HG03064 (cell line): ENCODE measurements around the gene ITPR1.

Experiments
- ATAC-seq: cut with Tn5 transposase; IDR thresholded peaks from one replicate; pipeline ENCODE4 v1.9.1; 2021; ENCODE audit warnings: low read depth; ENCODE audit not compliant: unreplicated experiment

The ITPR1 gene

DNA sequence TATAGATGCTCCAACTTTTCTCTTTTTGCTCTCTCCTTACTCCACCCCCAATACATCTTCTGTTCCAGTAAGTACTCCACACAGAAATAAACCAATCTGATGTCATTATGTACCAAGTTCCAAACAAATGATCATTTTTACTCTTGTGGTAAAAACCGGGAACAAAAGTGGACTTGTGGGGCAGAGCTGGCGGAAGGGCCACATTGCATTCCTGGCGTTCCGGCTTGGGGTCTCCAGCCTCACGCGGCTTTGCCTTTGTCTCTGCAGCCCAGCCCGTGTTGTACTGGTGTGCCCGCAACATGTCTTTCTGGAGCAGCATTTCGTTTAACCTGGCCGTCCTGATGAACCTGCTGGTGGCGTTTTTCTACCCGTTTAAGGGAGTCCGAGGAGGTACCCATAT lies 301.6 kb downstream of the ITPR1 start:
- no peak for ATAC-seq

DNA sequence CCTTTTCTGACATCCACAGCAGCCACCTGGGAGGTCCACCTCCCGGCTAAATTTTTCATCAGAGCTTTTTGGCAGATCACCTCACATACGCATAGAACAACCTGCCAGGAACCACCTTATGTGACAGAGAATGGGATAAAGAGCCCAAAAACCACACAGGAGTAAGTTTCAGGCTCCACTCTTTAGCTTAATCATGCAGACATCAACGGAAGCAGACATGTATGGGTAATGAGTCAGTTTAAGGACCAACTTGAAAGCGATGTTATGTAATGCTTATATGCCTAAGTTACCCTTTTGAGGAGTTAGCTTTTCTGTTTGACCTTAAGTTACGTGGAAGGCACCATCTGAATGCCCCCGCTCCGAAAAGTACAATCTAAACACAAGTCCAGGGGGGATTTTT lies 302.8 kb downstream of the ITPR1 start:
- ATAC-seq = no peak

DNA sequence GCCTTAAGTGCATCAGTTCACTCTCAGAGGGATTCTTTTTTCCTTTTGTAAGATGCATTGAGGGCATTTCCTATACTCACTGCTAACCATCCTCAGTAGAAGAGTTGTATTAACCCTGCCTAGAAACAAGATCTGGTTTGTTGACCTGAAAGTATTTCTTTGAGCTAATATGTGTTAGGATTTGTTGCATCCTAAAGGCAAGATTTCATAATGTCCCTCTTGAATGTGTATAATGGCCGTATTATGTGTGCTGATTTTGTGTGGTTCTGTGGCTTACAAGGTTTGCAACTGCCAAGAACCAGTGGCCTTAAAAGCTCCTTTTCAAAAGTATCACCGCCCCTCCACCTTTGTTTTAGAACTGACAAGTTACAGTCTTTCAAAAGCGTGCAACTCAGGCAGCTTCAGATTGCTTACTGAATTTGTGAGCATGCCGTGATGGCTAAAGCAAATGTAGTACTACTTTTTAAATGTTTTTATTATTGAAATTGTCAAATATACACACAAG lies 304.1 kb downstream of the ITPR1 start:
- no peak for ATAC-seq

DNA sequence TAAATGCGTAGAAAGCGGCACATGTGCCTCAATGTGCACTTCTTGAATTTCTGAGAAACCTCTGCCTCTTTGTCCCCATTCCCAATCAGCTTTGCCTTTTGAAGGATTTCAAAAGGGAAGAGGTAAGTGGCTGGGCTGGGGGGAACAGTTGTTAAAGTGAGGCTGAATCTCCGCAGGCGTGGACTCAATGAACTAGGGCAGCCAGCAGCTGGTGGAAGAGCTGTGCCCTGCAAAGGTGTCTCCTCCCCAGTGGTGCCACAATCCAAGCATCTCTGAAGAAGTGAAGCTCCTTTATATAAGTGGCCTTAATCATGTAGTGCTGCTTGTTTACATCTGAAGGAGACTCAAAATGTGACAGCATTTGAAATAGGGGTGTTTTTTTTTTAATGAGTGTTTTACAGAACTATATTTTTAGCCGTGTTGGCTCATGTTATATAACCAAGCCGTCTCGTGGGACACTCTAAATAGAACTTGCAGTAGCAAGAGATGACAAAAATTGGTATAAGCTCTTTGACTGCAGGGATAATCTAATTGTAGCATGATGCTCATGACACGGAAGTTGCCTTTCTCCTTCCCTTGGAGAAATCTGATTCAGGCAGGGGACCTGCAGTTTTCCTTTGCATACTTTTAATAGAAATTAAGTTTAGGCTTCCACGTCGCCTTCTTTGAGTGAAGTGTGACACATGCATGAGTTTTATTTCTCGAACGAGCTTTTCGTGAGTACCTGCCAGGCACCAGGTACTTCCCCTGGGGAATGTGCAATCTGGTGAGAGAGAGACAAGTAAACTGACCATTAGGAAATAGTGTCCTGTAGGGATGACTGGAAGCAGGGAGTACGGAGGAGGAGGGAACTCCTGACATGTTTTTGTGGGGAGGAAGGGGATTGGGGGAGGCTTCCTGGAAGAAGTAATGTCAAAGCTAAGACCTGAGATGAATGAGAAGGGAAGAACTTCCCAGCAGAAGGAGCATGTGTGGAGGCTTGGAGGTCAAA lies 306.4 kb downstream of the ITPR1 start:
- ATAC-seq = no peak

DNA sequence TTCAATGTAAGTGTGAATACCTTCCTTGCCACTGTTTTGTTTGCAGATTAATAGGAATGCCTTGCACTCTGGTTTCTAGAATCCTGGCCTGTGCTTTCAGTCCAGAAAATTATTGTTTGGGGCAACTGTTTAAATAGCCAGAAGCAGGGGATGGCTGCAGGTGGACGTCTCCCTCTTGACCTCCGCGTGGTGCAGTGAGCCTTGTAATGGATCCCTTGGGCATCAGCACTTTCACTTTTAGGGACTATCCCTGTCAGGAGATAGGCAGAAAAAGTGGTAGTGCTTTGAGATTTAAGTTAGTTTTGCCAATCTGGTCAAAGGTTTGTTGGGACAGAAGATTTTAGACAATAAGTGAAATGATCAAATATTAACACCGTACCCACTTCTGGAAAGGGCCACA lies 307.4 kb downstream of the ITPR1 start:
- no peak for ATAC-seq

DNA sequence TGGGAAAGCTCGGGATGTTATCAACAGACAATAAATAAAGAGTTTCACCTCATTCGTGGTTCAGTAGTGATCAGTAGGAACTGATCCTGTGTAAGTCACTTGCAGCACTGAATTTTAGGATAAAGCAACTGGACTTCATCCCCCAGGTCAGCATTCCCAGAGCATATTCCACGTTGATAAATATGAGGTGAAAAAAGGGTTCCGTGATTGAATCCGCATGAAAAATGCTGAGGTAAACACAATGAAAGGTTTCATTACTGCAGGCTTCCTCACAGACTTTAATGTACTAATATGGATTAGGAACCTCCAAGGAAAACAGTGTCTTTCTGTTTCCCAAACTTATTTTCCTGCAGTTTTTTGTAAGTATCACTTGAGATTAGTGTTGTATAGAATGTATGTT lies 308.7 kb downstream of the ITPR1 start:
- no peak for ATAC-seq

DNA sequence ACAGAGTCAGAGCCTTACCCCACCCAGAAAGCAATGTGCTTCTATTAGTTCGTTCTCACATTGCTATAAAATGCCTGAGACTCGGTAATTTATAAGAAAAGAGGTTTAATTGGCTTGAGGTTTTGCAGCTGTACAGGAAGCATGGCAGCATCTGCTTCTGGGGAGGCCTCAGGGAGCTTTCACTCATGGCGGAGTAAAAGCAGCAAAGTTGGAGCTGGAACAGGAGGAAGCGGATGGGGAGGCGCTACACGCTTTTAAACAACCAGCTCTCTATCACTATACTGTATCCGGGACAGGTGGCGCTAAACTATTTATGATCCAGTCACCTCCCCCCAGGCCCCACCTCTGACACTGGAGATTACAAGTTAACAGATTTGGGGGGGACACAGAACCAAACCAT lies 309.8 kb downstream of the ITPR1 start:
- no peak for ATAC-seq

DNA sequence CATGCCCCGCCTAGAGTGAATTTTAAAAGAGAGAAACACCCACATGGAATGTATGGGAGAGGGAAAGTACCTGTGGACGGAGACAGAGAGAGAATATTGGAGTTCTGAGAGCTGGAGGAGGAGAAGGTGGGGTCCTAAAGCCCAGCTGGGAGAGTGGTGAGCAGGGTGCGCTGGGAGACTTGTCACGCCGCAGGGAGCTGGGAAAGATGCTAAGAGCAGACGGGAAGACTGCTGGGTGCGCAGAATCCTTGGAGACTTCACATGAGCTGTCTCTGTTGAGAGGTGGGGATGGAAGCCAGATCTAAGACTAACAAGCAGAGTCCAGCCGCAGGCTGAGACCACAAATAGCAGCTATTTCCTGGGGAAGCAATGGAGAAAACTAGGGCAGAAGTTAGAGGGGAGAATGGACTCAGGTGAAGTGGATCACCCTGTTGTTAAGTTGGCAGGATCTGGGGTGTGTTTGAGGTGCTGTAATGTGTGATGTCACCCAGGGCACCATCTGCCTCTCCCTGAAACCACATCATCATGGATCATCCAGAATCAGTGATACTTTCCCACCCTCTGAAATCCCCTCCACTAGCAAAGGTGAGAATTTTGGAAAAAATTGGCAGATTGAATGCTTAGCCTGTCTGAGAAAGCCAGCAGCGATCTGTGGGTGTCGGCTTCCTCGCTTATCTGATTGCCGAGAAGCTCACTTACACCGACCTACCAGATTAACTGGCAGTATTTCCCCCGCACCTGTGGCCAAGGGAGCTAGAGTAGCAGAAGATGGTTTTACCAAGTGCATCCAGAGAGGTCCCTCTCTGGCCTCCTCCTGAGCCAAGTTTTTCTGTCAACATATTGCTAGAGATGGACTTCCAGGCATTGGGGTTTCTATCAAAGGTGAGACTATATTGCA lies 311.3 kb downstream of the ITPR1 start:
- no peak for ATAC-seq

DNA sequence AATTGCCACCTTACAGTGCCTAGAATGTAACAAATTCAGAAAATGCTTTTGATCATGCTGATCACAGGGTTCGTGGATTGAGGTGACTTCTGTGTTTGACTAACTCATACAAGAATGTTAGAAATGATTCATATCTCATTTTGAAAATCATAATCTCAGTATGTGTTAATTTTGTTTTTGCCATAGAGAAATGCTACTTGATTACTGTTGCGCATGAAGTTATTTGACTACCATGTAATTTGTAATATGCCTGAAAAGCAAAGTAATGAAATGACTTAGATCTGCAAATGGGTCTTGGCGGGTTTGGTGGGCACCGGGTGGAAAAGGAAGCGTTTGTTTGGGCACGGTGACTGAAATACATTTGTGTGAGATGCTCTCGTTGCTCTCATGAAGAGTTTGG lies 312.5 kb downstream of the ITPR1 start:
- ATAC-seq = no peak

DNA sequence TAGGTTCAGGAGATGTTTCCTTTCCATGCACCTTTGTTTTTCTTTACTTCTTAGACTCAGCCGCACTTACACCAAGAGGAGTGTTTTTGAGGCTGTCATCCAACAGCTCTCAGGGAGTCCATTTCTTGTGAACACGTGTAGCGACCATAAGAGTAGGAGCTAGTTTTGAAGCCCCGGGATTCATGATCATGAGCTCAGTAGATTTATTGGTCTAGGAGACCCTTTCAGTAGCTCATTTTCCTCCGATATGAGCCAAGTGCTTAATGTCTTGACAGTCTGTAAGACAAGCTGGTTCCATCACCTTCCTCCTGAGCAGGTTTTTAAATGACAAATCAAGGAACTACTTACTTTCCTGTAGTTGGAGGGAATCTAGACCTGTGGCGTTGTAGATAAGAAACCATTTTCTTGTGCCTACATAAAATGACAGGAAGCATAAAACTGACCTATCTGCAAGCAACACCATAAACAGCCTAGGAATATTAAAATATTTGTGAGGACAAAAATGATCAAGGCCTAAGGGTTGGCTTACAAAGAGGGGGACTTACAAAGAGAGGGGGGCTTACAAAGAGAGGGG lies 313.5 kb downstream of the ITPR1 start:
- ATAC-seq = no peak

DNA sequence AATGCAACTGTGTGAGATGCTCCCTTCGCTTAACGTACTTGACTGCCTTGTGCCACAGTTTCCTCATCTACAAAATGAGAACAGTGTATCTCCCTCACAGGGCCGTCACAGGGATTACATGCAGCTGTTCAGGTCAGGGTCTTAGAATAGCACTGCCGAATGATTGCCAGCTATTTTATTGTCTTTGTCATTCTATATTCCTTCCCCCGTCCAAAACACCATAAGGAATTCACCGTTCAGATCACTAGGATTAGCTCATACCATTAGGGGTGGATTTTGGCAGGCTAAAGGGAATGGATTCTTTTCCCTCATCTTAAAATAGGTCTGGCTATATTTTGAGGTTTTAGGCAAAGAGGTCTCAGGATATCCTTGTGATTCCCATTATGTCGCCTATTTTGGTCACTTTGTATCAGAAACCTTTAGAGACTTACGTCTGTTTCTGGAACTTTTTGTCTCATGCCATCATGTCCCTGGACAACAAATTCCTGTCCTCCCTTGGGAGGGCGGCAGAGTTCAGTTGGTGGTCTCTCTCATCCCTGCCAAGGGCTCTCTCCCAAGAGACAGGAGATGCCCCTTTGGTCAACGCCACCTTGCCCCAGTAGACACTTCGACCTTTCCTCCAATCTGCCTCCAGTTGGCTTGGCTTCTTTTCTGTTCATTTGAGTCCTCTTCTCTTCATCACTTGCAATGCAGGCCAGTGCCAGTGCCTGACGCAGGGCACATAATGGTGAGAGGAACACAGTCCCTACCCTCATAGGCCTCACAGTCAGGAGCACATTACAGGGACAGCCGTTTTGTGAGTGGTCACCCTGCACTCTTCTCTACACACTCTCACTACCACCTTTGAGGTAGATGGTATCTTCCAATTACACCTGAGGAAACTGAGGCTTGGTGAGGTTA lies 314.5 kb downstream of the ITPR1 start:
- no peak for ATAC-seq

DNA sequence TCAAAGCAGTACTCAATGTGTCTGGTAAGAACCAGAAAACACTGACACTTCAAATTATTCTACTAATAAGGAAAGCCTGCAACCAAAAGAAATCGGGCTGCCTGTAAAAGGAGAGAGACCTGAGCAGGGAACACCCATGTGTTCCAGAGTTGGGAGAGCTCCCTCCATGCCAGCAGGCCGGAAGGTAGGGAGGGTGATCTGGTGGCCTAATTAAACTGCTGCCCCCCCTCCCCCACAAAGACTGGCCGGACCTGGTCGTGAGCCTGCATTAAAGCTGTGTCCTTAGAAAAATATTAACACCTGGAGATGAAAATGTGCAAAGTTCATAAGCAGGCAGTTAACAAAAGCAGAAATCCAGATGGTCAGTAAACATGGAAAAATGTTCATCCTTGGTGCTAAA lies 315.5 kb downstream of the ITPR1 start:
- no peak for ATAC-seq

DNA sequence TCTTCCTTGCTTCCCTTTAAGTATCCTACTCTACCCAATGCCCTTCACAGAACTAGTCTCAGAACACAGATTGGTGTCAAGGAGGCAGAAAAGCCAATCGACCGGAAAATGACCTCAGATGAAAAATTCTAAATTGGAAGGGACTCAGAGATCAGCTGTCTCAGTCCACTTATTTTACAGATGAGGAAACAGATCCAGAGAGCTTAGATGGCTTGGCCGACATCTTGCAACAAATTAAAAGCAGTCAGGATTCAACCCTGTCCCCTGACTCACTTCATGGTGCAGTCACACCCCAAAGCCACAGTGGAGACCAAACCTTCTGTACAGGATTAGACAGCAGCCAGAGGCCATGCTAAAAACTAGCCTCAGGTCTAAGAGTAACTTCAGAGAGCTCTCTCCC lies 316.8 kb downstream of the ITPR1 start:
- ATAC-seq = no peak

DNA sequence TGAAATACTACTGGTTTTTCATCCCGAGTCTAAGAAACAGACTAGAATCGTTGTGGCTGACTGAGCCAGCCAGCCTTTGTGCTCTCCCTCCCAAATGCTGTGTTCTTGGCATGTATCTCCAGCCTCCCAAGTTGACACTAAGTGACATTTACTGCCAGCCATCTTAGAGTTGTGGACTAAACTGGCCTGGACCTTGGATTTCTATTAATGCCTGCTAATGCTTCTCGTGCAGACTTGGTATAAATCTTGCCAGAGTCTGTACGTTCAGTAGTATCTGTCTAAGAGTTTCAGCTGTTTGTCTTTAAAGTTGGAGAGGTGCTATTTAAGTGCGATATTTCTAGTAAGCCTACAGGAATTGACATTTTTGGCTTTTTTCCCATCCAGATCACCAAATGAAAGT lies 319.4 kb downstream of the ITPR1 start:
- no peak for ATAC-seq

DNA sequence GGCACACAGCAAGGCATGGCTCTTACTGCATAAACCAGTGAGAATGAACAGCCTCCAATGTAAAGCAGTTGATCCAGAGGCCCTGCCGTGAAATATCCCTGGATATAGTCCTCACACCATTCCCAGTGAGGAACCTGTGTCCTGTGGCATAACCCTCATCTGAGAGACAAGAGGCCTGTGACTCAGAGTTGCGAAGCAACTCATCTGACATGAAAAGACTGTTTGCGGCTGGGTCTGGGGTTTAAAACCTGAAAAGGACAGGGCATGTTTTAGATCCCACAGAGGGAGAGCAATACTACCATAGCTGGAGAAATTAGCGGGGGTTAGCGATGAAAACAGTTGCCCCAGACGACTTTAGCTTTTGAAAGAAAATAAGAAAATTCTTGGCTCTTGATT lies 320.8 kb downstream of the ITPR1 start:
- ATAC-seq = no peak

DNA sequence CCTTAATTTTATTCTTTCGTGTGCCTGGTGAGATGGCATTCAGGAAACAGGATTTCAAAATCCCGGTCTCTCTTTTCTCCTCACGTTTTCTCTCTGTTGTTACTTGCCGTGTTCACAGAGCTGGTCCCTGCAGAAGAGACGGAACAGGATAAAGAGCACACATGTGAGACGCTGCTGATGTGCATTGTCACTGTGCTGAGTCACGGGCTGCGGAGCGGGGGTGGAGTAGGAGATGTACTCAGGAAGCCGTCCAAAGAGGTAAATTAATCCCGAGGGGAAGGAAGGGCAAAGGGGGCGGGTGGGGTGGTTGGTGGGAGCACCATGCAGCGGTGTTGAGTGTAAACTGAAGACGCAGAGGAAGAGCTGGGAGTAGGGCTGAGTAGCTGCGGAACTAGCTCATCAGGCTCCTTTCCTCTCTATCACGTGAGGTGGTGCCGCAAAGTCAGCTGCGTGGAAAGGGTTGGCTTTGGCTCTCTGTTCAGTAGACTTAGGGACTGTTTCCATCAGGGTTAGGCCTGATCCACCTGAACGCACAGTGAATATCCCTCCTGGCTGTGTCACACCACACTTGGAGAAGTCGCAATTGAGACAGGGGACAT lies 321.3 kb downstream of the ITPR1 start:
- ATAC-seq = no peak

DNA sequence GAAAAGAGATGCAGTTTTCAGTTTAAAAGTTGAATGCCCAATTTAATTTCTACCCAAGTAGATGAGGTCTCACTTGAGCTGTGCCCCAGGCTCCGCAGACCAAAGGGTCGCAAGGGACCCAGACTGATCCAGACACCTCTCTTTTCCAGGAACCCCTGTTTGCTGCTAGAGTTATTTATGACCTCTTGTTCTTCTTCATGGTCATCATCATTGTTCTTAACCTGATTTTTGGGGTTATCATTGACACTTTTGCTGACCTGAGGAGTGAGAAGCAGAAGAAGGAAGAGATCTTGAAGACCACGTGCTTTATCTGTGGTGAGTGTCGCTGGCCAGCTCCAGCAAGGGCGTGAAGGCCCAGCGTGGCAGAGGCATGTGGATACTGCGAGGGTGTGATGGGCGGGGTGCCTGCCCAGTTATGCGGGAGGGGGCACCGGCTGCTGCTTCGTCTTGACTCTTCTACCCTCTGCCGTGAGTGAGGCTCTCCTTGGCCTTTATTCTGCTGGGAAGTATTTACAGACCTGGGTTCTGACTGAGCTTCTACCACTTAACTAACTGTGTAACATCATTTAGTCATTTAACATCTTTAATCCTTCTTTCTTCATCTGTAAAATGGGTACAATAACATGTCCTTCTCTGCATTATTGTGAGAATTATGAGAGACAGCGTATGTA lies 321.9 kb downstream of the ITPR1 start:
- ATAC-seq = no peak

DNA sequence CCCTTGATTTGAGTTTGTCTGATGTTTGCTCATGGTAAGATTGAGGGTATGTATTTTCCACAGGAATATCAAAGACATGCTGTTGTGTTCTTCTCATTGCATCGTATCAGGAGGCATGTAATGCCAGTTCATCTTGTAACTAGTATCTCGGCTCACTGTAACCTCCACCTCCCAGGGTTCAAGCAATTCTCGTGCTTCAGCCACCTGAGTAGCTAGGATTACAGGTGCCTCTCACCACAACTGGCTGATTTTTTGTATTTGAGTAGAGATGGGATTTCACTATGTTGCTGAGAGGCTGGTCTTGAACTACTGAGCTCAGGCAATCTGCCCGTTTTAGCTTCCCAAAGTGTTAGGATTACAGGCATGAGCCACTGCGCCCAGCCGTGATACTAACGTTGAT lies 323.2 kb downstream of the ITPR1 start:
- ATAC-seq = no peak

DNA sequence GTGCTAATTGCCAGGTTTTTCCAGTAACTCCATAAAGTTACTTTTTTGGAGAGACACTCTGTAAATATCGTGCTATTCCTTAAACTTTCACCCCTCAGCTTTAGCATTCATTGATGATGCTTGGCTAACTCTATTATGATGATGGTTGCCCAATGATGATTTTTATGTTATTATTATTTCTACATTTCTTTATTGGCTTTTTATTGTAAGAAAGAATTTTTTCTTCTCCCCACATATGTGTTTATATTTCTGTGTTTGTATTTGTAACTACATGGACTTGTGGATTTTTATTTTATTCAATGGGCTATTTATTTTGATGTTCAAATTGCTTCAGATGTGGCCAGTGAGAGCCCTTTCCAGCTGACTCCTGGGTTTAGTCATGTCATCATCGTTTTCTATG lies 323.6 kb downstream of the ITPR1 start:
- no peak for ATAC-seq
